ENCODE measurements around the gene TMEM158. TPM values are rescaled to one million over a fixed set of nuclear protein-coding genes. Genes with fewer than 3 reads are reported as not detected.

TMEM158 gene
- total RNA-seq, 1 experiment from 2014 or later: 0.82 TPM

GRCh38 chr3:45244356-45244755 is 18.3 kb upstream of the TMEM158 start:
- H3K27me3 ChIP-seq (replicated peaks; ENCODE audit: control insufficient read depth, insufficient read depth, low read length): no peaks in the 10 kb centered on the region
- no peaks in the 10 kb centered on the region for H3K4me1 Mint-ChIP-seq (ENCODE audit: low read depth, unreplicated experiment)
- no peak overlapping the region for H3K4me3 ChIP-seq (ENCODE audit: low read depth, low read length)
- no peak for DNase-seq
- no peaks in the 10 kb centered on the region for H3K4me1 ChIP-seq
- no peaks in the 10 kb centered on the region for H3K9me3 Mint-ChIP-seq (ENCODE audit: unreplicated experiment)
- no peaks in the 10 kb centered on the region for H3K36me3 Mint-ChIP-seq (ENCODE audit: insufficient read depth, unreplicated experiment)
- no peaks in the 10 kb centered on the region for H3K36me3 ChIP-seq (ENCODE audit: control insufficient read depth, insufficient read depth, low read length)
- TF ChIP-seq, protein P1, sequence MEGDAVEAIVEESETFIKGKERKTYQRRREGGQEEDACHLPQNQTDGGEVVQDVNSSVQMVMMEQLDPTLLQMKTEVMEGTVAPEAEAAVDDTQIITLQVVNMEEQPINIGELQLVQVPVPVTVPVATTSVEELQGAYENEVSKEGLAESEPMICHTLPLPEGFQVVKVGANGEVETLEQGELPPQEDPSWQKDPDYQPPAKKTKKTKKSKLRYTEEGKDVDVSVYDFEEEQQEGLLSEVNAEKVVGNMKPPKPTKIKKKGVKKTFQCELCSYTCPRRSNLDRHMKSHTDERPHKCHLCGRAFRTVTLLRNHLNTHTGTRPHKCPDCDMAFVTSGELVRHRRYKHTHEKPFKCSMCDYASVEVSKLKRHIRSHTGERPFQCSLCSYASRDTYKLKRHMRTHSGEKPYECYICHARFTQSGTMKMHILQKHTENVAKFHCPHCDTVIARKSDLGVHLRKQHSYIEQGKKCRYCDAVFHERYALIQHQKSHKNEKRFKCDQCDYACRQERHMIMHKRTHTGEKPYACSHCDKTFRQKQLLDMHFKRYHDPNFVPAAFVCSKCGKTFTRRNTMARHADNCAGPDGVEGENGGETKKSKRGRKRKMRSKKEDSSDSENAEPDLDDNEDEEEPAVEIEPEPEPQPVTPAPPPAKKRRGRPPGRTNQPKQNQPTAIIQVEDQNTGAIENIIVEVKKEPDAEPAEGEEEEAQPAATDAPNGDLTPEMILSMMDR (IDR thresholded peaks at IDR 0.05; ENCODE audit: insufficient read depth in 1 of 2, low read depth in 1 of 2, low read length in 1 of 2, severe bottlenecking in 1 of 2, unreplicated experiment in 1 of 2): no peak
- peaks cover 12% of the 10 kb centered on the region for H3K27me3 Mint-ChIP-seq (ENCODE audit: insufficient read depth, unreplicated experiment)
- no peaks in the 10 kb centered on the region for H3K9me3 ChIP-seq
- no peak overlapping the region for H3K4me3 Mint-ChIP-seq (ENCODE audit: unreplicated experiment)
- ChIA-PET CTCF (no interaction called here), POLR2A (no interaction called here)
- H3K27ac Mint-ChIP-seq (ENCODE audit: unreplicated experiment): no peak overlapping the region
- intact Hi-C loops (cut with micrococcal nuclease; ENCODE audit: unreplicated experiment): no loop called here
- no TSS peak for BruUV-seq (replicated peaks)

GRCh38 chr3:45241206-45241605 is 15.1 kb upstream of the TMEM158 start:
- no peak overlapping the region for H3K27ac Mint-ChIP-seq (ENCODE audit: unreplicated experiment)
- TF ChIP-seq, protein P1 (IDR thresholded peaks at IDR 0.05; ENCODE audit: insufficient read depth in 1 of 2, low read depth in 1 of 2, low read length in 1 of 2, severe bottlenecking in 1 of 2, unreplicated experiment in 1 of 2): no peak
- intact Hi-C loops (cut with micrococcal nuclease; ENCODE audit: unreplicated experiment): no loop called here
- Histone ChIP-seq H3K27me3 (replicated peaks; ENCODE audit: control insufficient read depth, insufficient read depth, low read length) (no peaks in the 10 kb centered on the region), H3K36me3 (ENCODE audit: control insufficient read depth, insufficient read depth, low read length) (no peaks in the 10 kb centered on the region), H3K4me3 (ENCODE audit: low read depth, low read length) (no peak overlapping the region), H3K4me1 (no peaks in the 10 kb centered on the region), H3K9me3 (no peaks in the 10 kb centered on the region)
- no TSS peak for BruUV-seq (replicated peaks)
- H3K4me3 Mint-ChIP-seq (ENCODE audit: unreplicated experiment): no peak overlapping the region
- no peaks in the 10 kb centered on the region for H3K36me3 Mint-ChIP-seq (ENCODE audit: insufficient read depth, unreplicated experiment)
- ChIA-PET POLR2A (no interaction called here), CTCF (no interaction called here)
- H3K4me1 Mint-ChIP-seq (ENCODE audit: low read depth, unreplicated experiment): no peaks in the 10 kb centered on the region
- no peaks in the 10 kb centered on the region for H3K9me3 Mint-ChIP-seq (ENCODE audit: unreplicated experiment)
- peaks cover 9% of the 10 kb centered on the region for H3K27me3 Mint-ChIP-seq (ENCODE audit: insufficient read depth, unreplicated experiment)
- DNase-seq: no peak

- DNase-seq: no peak
- Mint-ChIP-seq H3K4me3 (ENCODE audit: unreplicated experiment) (no peak overlapping the region), H3K27ac (ENCODE audit: unreplicated experiment) (no peak overlapping the region), H3K27me3 (ENCODE audit: insufficient read depth, unreplicated experiment) (peaks cover 9% of the 10 kb centered on the region), H3K36me3 (ENCODE audit: insufficient read depth, unreplicated experiment) (no peaks in the 10 kb centered on the region), H3K4me1 (ENCODE audit: low read depth, unreplicated experiment) (no peaks in the 10 kb centered on the region), H3K9me3 (ENCODE audit: unreplicated experiment) (no peaks in the 10 kb centered on the region)
- ChIA-PET POLR2A (no interaction called here), CTCF (interaction anchor here (0.6 kb wide), 1 partner anchor 185 kb away, joined by 4 read pairs; no protein-coding TSS in a partner anchor)
- Histone ChIP-seq H3K36me3 (ENCODE audit: control insufficient read depth, insufficient read depth, low read length) (no peaks in the 10 kb centered on the region), H3K4me1 (no peaks in the 10 kb centered on the region), H3K4me3 (ENCODE audit: low read depth, low read length) (no peak overlapping the region), H3K27me3 (replicated peaks; ENCODE audit: control insufficient read depth, insufficient read depth, low read length) (no peaks in the 10 kb centered on the region), H3K9me3 (no peaks in the 10 kb centered on the region)
- intact Hi-C loops (cut with micrococcal nuclease; ENCODE audit: unreplicated experiment): no loop called here
- TF ChIP-seq, protein P1 (IDR thresholded peaks at IDR 0.05; ENCODE audit: insufficient read depth in 1 of 2, low read depth in 1 of 2, low read length in 1 of 2, severe bottlenecking in 1 of 2, unreplicated experiment in 1 of 2): no peak
- BruUV-seq (replicated peaks): no TSS peak
These were observed 14.2 kb upstream of the TMEM158 start for GRCh38 chr3:45240292-45240691.
